ENCODE measurements around the gene AIF1L.
A peak's percentile ranks its signal among the peaks of the same experiment; 100 is the strongest.

AIF1L gene

GRCh38 chr9:131117762-131118145, 21.4 kb downstream of the AIF1L start:
- peaks cover 0 to 34% (median 24%) of the 10 kb centered on the region in 5 donors for H3K36me3 ChIP-seq (ENCODE audit: control insufficient read depth in 5 of 5, insufficient read depth in 5 of 5, low read length in 5 of 5)
- peaks cover 0 to 4% (median 0%) of the 10 kb centered on the region in 5 donors for H3K27me3 ChIP-seq (ENCODE audit: control insufficient read depth in 5 of 5, insufficient read depth in 4 of 5, low read length in 5 of 5)
- H3K4me3 ChIP-seq (ENCODE audit: low read depth in 1 of 5, low read length in 5 of 5): no peak overlapping the region
- H3K9me3 ChIP-seq (ENCODE audit: control insufficient read depth in 5 of 5, low read length in 5 of 5): no peaks in the 10 kb centered on the region
- no peak overlapping the region for H3K9ac ChIP-seq (ENCODE audit: low read length in 5 of 5)
- H3K4me1 ChIP-seq (ENCODE audit: control insufficient read depth in 5 of 5, insufficient read depth in 5 of 5, low read length in 5 of 5): peaks cover 0 to 24% (median 5%) of the 10 kb centered on the region in 5 donors
- peak overlapping the region; percentile 74 for H3K27ac ChIP-seq (ENCODE audit: low read depth, low read length)

GRCh38 chr9:131119600-131119999, 23.3 kb downstream of the AIF1L start:
- Histone ChIP-seq H3K9ac (ENCODE audit: low read length in 5 of 5) (no peak overlapping the region), H3K27me3 (ENCODE audit: control insufficient read depth in 5 of 5, insufficient read depth in 4 of 5, low read length in 5 of 5) (peaks cover 0 to 4% (median 0%) of the 10 kb centered on the region in 5 donors), H3K4me1 (ENCODE audit: control insufficient read depth in 5 of 5, insufficient read depth in 5 of 5, low read length in 5 of 5) (peaks cover 2 to 13% (median 5%) of the 10 kb centered on the region in 5 donors), H3K4me3 (ENCODE audit: low read depth in 1 of 5, low read length in 5 of 5) (no peak overlapping the region), H3K9me3 (ENCODE audit: control insufficient read depth in 5 of 5, low read length in 5 of 5) (no peaks in the 10 kb centered on the region), H3K36me3 (ENCODE audit: control insufficient read depth in 5 of 5, insufficient read depth in 5 of 5, low read length in 5 of 5) (peaks cover 0 to 36% (median 28%) of the 10 kb centered on the region in 5 donors), H3K27ac (ENCODE audit: low read depth, low read length) (no peak overlapping the region)

- peaks cover 0 to 34% (median 28%) of the 10 kb centered on the region in 5 donors for H3K36me3 ChIP-seq (ENCODE audit: control insufficient read depth in 5 of 5, insufficient read depth in 5 of 5, low read length in 5 of 5)
- H3K4me3 ChIP-seq (ENCODE audit: low read depth in 1 of 5, low read length in 5 of 5): no peak overlapping the region
- no peak overlapping the region for H3K9ac ChIP-seq (ENCODE audit: low read length in 5 of 5)
- no peak overlapping the region for H3K27ac ChIP-seq (ENCODE audit: low read depth, low read length)
- H3K9me3 ChIP-seq (ENCODE audit: control insufficient read depth in 5 of 5, low read length in 5 of 5): no peaks in the 10 kb centered on the region
- H3K4me1 ChIP-seq (ENCODE audit: control insufficient read depth in 5 of 5, insufficient read depth in 5 of 5, low read length in 5 of 5): peaks cover 6 to 19% (median 8%) of the 10 kb centered on the region in 5 donors
- H3K27me3 ChIP-seq (ENCODE audit: control insufficient read depth in 5 of 5, insufficient read depth in 4 of 5, low read length in 5 of 5): peaks cover 0 to 4% (median 0%) of the 10 kb centered on the region in 5 donors
These were observed 24.4 kb downstream of the AIF1L start for GRCh38 chr9:131120620-131121228.

GRCh38 chr9:131121346-131121745, 25.0 kb downstream of the AIF1L start:
- H3K9ac ChIP-seq (ENCODE audit: low read length in 5 of 5): no peak overlapping the region
- no peaks in the 10 kb centered on the region for H3K9me3 ChIP-seq (ENCODE audit: control insufficient read depth in 5 of 5, low read length in 5 of 5)
- H3K4me3 ChIP-seq (ENCODE audit: low read depth in 1 of 5, low read length in 5 of 5): no peak overlapping the region
- H3K27me3 ChIP-seq (ENCODE audit: control insufficient read depth in 5 of 5, insufficient read depth in 4 of 5, low read length in 5 of 5): peaks cover 0 to 4% (median 0%) of the 10 kb centered on the region in 5 donors
- no peak overlapping the region for H3K27ac ChIP-seq (ENCODE audit: low read depth, low read length)
- peaks cover 12 to 26% (median 14%) of the 10 kb centered on the region in 5 donors for H3K4me1 ChIP-seq (ENCODE audit: control insufficient read depth in 5 of 5, insufficient read depth in 5 of 5, low read length in 5 of 5)
- peaks cover 0 to 34% (median 28%) of the 10 kb centered on the region in 5 donors for H3K36me3 ChIP-seq (ENCODE audit: control insufficient read depth in 5 of 5, insufficient read depth in 5 of 5, low read length in 5 of 5)

- H3K4me3 ChIP-seq (ENCODE audit: low read depth in 1 of 5, low read length in 5 of 5): no peak overlapping the region
- H3K9ac ChIP-seq (ENCODE audit: low read length in 5 of 5): no peak overlapping the region
- H3K36me3 ChIP-seq (ENCODE audit: control insufficient read depth in 5 of 5, insufficient read depth in 5 of 5, low read length in 5 of 5): peaks cover 0 to 34% (median 28%) of the 10 kb centered on the region in 5 donors
- H3K9me3 ChIP-seq (ENCODE audit: control insufficient read depth in 5 of 5, low read length in 5 of 5): no peaks in the 10 kb centered on the region
- peaks cover 12 to 28% (median 19%) of the 10 kb centered on the region in 5 donors for H3K4me1 ChIP-seq (ENCODE audit: control insufficient read depth in 5 of 5, insufficient read depth in 5 of 5, low read length in 5 of 5)
- H3K27me3 ChIP-seq (ENCODE audit: control insufficient read depth in 5 of 5, insufficient read depth in 4 of 5, low read length in 5 of 5): peaks cover 0 to 4% (median 0%) of the 10 kb centered on the region in 5 donors
- no peak overlapping the region for H3K27ac ChIP-seq (ENCODE audit: low read depth, low read length)
These were observed 25.8 kb downstream of the AIF1L start for GRCh38 chr9:131122158-131122557.

- H3K4me3 ChIP-seq (ENCODE audit: low read depth in 1 of 5, low read length in 5 of 5): peak overlapping the region; percentile 78 to 100 (median 88)
- H3K9me3 ChIP-seq (ENCODE audit: control insufficient read depth in 5 of 5, low read length in 5 of 5): no peaks in the 10 kb centered on the region
- peaks cover 19 to 51% (median 49%) of the 10 kb centered on the region in 5 donors for H3K36me3 ChIP-seq (ENCODE audit: control insufficient read depth in 5 of 5, insufficient read depth in 5 of 5, low read length in 5 of 5)
- H3K27me3 ChIP-seq (ENCODE audit: control insufficient read depth in 5 of 5, insufficient read depth in 4 of 5, low read length in 5 of 5): no peaks in the 10 kb centered on the region
- peak overlapping the region; percentile 79 to 98 (median 88) for H3K9ac ChIP-seq (ENCODE audit: low read length in 5 of 5)
- peak overlapping the region; percentile 84 for H3K27ac ChIP-seq (ENCODE audit: low read depth, low read length)
- H3K4me1 ChIP-seq (ENCODE audit: control insufficient read depth in 5 of 5, insufficient read depth in 5 of 5, low read length in 5 of 5): peaks cover 7 to 21% (median 19%) of the 10 kb centered on the region in 5 donors
These were observed 28.6 kb downstream of the AIF1L start for GRCh38 chr9:131125038-131125287.

- Histone ChIP-seq H3K9me3 (ENCODE audit: control insufficient read depth in 5 of 5, low read length in 5 of 5) (no peaks in the 10 kb centered on the region), H3K27ac (ENCODE audit: low read depth, low read length) (peak within 1 kb of the TSS; percentile 84), H3K27me3 (ENCODE audit: control insufficient read depth in 5 of 5, insufficient read depth in 4 of 5, low read length in 5 of 5) (no peaks in the 10 kb centered on the region), H3K4me1 (ENCODE audit: control insufficient read depth in 5 of 5, insufficient read depth in 5 of 5, low read length in 5 of 5) (peaks cover 7 to 21% (median 19%) of the 10 kb centered on the region in 5 donors), H3K9ac (ENCODE audit: low read length in 5 of 5) (peak within 1 kb of the TSS; percentile 89 to 99 (median 93)), H3K36me3 (ENCODE audit: control insufficient read depth in 5 of 5, insufficient read depth in 5 of 5, low read length in 5 of 5) (peaks cover 21 to 51% (median 49%) of the 10 kb centered on the region in 5 donors), H3K4me3 (ENCODE audit: low read depth in 1 of 5, low read length in 5 of 5) (peak within 1 kb of the TSS; percentile 85 to 100 (median 98))
These were observed 29.1 kb downstream of the AIF1L start, which contains the start of gene NUP214 for GRCh38 chr9:131125288-131126058. TSS of gene NUP214 (plus strand) at chr9:131125586. CDS start at chr9:131125705, 119 bp downstream.

GRCh38 chr9:131126059-131126426, 29.7 kb downstream of the AIF1L start:
- Histone ChIP-seq H3K27ac (ENCODE audit: low read depth, low read length) (peak overlapping the region; percentile 84), H3K36me3 (ENCODE audit: control insufficient read depth in 5 of 5, insufficient read depth in 5 of 5, low read length in 5 of 5) (peaks cover 27 to 51% (median 49%) of the 10 kb centered on the region in 5 donors), H3K27me3 (ENCODE audit: control insufficient read depth in 5 of 5, insufficient read depth in 4 of 5, low read length in 5 of 5) (no peaks in the 10 kb centered on the region), H3K9ac (ENCODE audit: low read length in 5 of 5) (peak overlapping the region; percentile 89 to 99 (median 93)), H3K4me1 (ENCODE audit: control insufficient read depth in 5 of 5, insufficient read depth in 5 of 5, low read length in 5 of 5) (peaks cover 7 to 21% (median 19%) of the 10 kb centered on the region in 5 donors), H3K9me3 (ENCODE audit: control insufficient read depth in 5 of 5, low read length in 5 of 5) (no peaks in the 10 kb centered on the region), H3K4me3 (ENCODE audit: low read depth in 1 of 5, low read length in 5 of 5) (peak overlapping the region; percentile 85 to 100 (median 98))

- H3K36me3 ChIP-seq (ENCODE audit: control insufficient read depth in 5 of 5, insufficient read depth in 5 of 5, low read length in 5 of 5): peaks cover 42 to 67% (median 63%) of the 10 kb centered on the region in 5 donors
- H3K27ac ChIP-seq (ENCODE audit: low read depth, low read length): no peak overlapping the region
- no peak overlapping the region for H3K9ac ChIP-seq (ENCODE audit: low read length in 5 of 5)
- H3K27me3 ChIP-seq (ENCODE audit: control insufficient read depth in 5 of 5, insufficient read depth in 4 of 5, low read length in 5 of 5): no peaks in the 10 kb centered on the region
- peaks cover 7 to 21% (median 19%) of the 10 kb centered on the region in 5 donors for H3K4me1 ChIP-seq (ENCODE audit: control insufficient read depth in 5 of 5, insufficient read depth in 5 of 5, low read length in 5 of 5)
- H3K9me3 ChIP-seq (ENCODE audit: control insufficient read depth in 5 of 5, low read length in 5 of 5): no peaks in the 10 kb centered on the region
- no peak overlapping the region for H3K4me3 ChIP-seq (ENCODE audit: low read depth in 1 of 5, low read length in 5 of 5)
These were observed 32.9 kb downstream of the AIF1L start for GRCh38 chr9:131129183-131129582.

GRCh38 chr9:131138676-131139075, 42.3 kb downstream of the AIF1L start:
- Histone ChIP-seq H3K4me1 (ENCODE audit: control insufficient read depth in 5 of 5, insufficient read depth in 5 of 5, low read length in 5 of 5) (no peaks in the 10 kb centered on the region), H3K9me3 (ENCODE audit: control insufficient read depth in 5 of 5, low read length in 5 of 5) (no peaks in the 10 kb centered on the region), H3K9ac (ENCODE audit: low read length in 5 of 5) (no peak overlapping the region), H3K4me3 (ENCODE audit: low read depth in 1 of 5, low read length in 5 of 5) (no peak overlapping the region), H3K27me3 (ENCODE audit: control insufficient read depth in 5 of 5, insufficient read depth in 4 of 5, low read length in 5 of 5) (no peaks in the 10 kb centered on the region), H3K36me3 (ENCODE audit: control insufficient read depth in 5 of 5, insufficient read depth in 5 of 5, low read length in 5 of 5) (peaks cover 68 to 95% (median 86%) of the 10 kb centered on the region in 5 donors), H3K27ac (ENCODE audit: low read depth, low read length) (no peak overlapping the region)
